H1 (cell line): Measurements from ENCODE around the gene HSDL2. TPM values are rescaled to one million over a fixed set of nuclear protein-coding genes. Genes with fewer than 3 reads are reported as not detected.

Source experiments
- CTCF ChIA-PET: fragments of 300-600 bp; sonication (Branson Sonifier 250); formaldehyde crosslinking; loops from one replicate; lab custom pipeline; 2021; ENCODE audit not compliant: partially characterized antibody; lab: Charles Lee
- POLR2A ChIA-PET: fragments of 300-600 bp; sonication (Branson Sonifier 250); formaldehyde crosslinking; loops from one replicate; lab custom pipeline; 2021; ENCODE audit warnings: inconsistent platforms; ENCODE audit not compliant: partially characterized antibody; lab: Charles Lee
- DNase-seq, 2 experiments: peaks; one replicate each; pipeline versions ENCODE4 v3.0.0 to v3.0.0-alpha.2; 2010 to 2022; ENCODE audit warnings: low spot score in 2 of 2, low read depth in 1 of 2, mixed read lengths in 1 of 2
- FAIRE-seq: peaks from 2 replicates; lab custom pipeline; 2011; peaks lifted over from hg19 to GRCh38; lab: Jason Lieb, UNC
- H2AFZ ChIP-seq: 2 replicates; pipeline ENCODE4 v1.8.1; 2012; ENCODE audit warnings: low read length, inconsistent platforms
- H2AK5ac ChIP-seq: 2 replicates; pipeline ENCODE4 v1.6.1; 2013; ENCODE audit warnings: low read depth, low read length
- H2BK120ac ChIP-seq: replicated peaks from 2 replicates; pipeline ENCODE3; 2013; ENCODE audit warnings: low read depth, low read length, inconsistent platforms
- H2BK12ac ChIP-seq: 2 replicates; pipeline ENCODE4 v1.6.1; 2013; ENCODE audit warnings: low read depth, low read length
- H2BK15ac ChIP-seq: 2 replicates; pipeline ENCODE4 v1.6.1; 2013; ENCODE audit warnings: low read length
- H2BK20ac ChIP-seq: 2 replicates; pipeline ENCODE4 v1.6.1; 2013; ENCODE audit warnings: low read length
- H2BK5ac ChIP-seq: 2 replicates; pipeline ENCODE4 v1.6.1; 2013; ENCODE audit warnings: low read depth, low read length
- H3K14ac ChIP-seq: 2 replicates; pipeline ENCODE4 v1.6.1; 2013; ENCODE audit warnings: inconsistent platforms; ENCODE audit not compliant: insufficient read length
- H3K18ac ChIP-seq: 2 replicates; pipeline ENCODE4 v1.6.1; 2013; ENCODE audit warnings: low read length; ENCODE audit errors: extremely low read depth
- H3K23ac ChIP-seq: 2 replicates; pipeline ENCODE4 v1.6.1; 2013; ENCODE audit warnings: inconsistent platforms; ENCODE audit not compliant: insufficient read length
- H3K23me2 ChIP-seq: 2 replicates; pipeline ENCODE4 v1.6.1; 2013; ENCODE audit warnings: low read depth, low read length
- H3K27ac ChIP-seq: 2 replicates; pipeline ENCODE4 v1.6.1; 2011; ENCODE audit warnings: low read depth, low read length, inconsistent platforms
- H3K27me3 ChIP-seq, 4 experiments: replicated peaks in 1 of 4; 1 replicate in 1 of 4; 2 replicates in 3 of 4; pipeline versions ENCODE4 v1.6.1 to v1.8.1; 2011 to 2013; ENCODE audit warnings: low read length in 3 of 4, mild to moderate bottlenecking in 3 of 4, inconsistent platforms in 2 of 4, mixed read lengths in 2 of 4, moderate library complexity in 1 of 4; ENCODE audit not compliant: control insufficient read depth in 3 of 4, insufficient read depth in 3 of 4; ENCODE audit errors: extremely low read depth in 1 of 4
- H3K36me3 ChIP-seq, 4 experiments: 2 replicates each; pipeline versions ENCODE4 v1.6.1 to v1.8.1; 2011 to 2013; ENCODE audit warnings: mild to moderate bottlenecking in 4 of 4, low read length in 3 of 4, moderate library complexity in 2 of 4, control low read depth in 1 of 4, inconsistent platforms in 1 of 4; ENCODE audit not compliant: insufficient read depth in 4 of 4, control insufficient read depth in 2 of 4
- H3K4ac ChIP-seq: replicated peaks from 2 replicates; pipeline ENCODE3; 2013; ENCODE audit warnings: low read length, low read depth, mixed read lengths, inconsistent platforms; ENCODE audit not compliant: insufficient read length
- H3K4me1 ChIP-seq, 4 experiments: replicated peaks in 1 of 4; 1 replicate in 1 of 4; 2 replicates in 3 of 4; pipeline versions ENCODE4 v1.6.1 to v1.8.1; 2011 to 2013; ENCODE audit warnings: low read length in 3 of 4, inconsistent platforms in 2 of 4, mixed read lengths in 1 of 4; ENCODE audit not compliant: insufficient read depth in 4 of 4, control insufficient read depth in 3 of 4
- H3K4me2 ChIP-seq, 2 experiments: 2 replicates each; pipeline versions ENCODE4 v1.6.1 to v1.8.1; 2011 to 2013; ENCODE audit warnings: low read depth in 2 of 2, low read length in 2 of 2, control low read depth in 1 of 2, inconsistent platforms in 1 of 2, mild to moderate bottlenecking in 1 of 2; ENCODE audit not compliant: insufficient read depth in 1 of 2
- H3K4me3 ChIP-seq, 4 experiments: fragments of 200-600, 300-600 bp in 1 of 4; sonication (generic), shearing (Covaris generic), sonication (Bioruptor Twin) in 1 of 4; 2 replicates each; pipeline versions ENCODE4 v1.5.1 to v1.8.1; 2011 to 2016; ENCODE audit warnings: low read length in 4 of 4, low read depth in 3 of 4, control low read depth in 2 of 4, inconsistent platforms in 2 of 4, mild to moderate bottlenecking in 2 of 4, mixed read lengths in 1 of 4, moderate library complexity in 1 of 4; ENCODE audit not compliant: insufficient read depth in 2 of 4; ENCODE audit errors: extremely low read depth in 1 of 4
- H3K56ac ChIP-seq: replicated peaks from 2 replicates; pipeline ENCODE3; 2013; ENCODE audit warnings: low read depth, mild to moderate bottlenecking, mixed read lengths, low read length, inconsistent platforms; ENCODE audit not compliant: insufficient read length
- H3K79me1 ChIP-seq: 2 replicates; pipeline ENCODE4 v1.6.1; 2013; ENCODE audit warnings: low read depth, low read length, control low read depth
- H3K79me2 ChIP-seq, 2 experiments: 2 replicates each; pipeline versions ENCODE4 v1.6.1 to v1.8.1; 2012 to 2013; ENCODE audit warnings: low read length in 2 of 2, mild to moderate bottlenecking in 2 of 2, inconsistent platforms in 1 of 2; ENCODE audit not compliant: insufficient read depth in 2 of 2, control insufficient read depth in 1 of 2
- H3K9ac ChIP-seq, 4 experiments: replicated peaks in 1 of 4; 1 replicate in 1 of 4; 2 replicates in 3 of 4; pipeline versions ENCODE4 v1.6.1 to v1.8.1; 2011 to 2013; ENCODE audit warnings: low read depth in 3 of 4, low read length in 3 of 4, control low read depth in 2 of 4, mild to moderate bottlenecking in 2 of 4, moderate library complexity in 2 of 4, inconsistent platforms in 1 of 4; ENCODE audit errors: extremely low read depth in 1 of 4
- H3K9me3 ChIP-seq, 2 experiments: 2 replicates each; pipeline versions ENCODE4 v1.6.1 to v1.8.1; 2012 to 2013; ENCODE audit warnings: mild to moderate bottlenecking in 2 of 2, moderate library complexity in 2 of 2, control low read depth in 1 of 2, inconsistent platforms in 1 of 2, low read depth in 1 of 2, low read length in 1 of 2, mixed read lengths in 1 of 2; ENCODE audit not compliant: insufficient read depth in 2 of 2
- H4K20me1 ChIP-seq, 2 experiments: replicated peaks in 1 of 2; 2 replicates each; pipeline versions ENCODE3 to v1.8.1; 2011 to 2013; ENCODE audit warnings: inconsistent platforms in 2 of 2, low read length in 2 of 2, mild to moderate bottlenecking in 1 of 2; ENCODE audit not compliant: insufficient read depth in 2 of 2, control insufficient read depth in 1 of 2
- H4K5ac ChIP-seq: 2 replicates; pipeline ENCODE4 v1.6.1; 2013; ENCODE audit warnings: low read length, low read depth, mixed read lengths, inconsistent platforms; ENCODE audit not compliant: insufficient read length
- H4K8ac ChIP-seq: 2 replicates; pipeline ENCODE4 v1.8.0; 2013; ENCODE audit warnings: mild to moderate bottlenecking, moderate library complexity, low read length, inconsistent platforms; ENCODE audit not compliant: insufficient read depth; ENCODE audit errors: extremely low read depth
- H4K91ac ChIP-seq: replicated peaks from 2 replicates; pipeline ENCODE3; 2013; ENCODE audit warnings: low read length, mixed read lengths, inconsistent platforms; ENCODE audit not compliant: insufficient read length
- HDAC2 ChIP-seq, 2 experiments: fragments of 300-600 bp in 1 of 2; sonication (generic) in 1 of 2; IDR thresholded peaks; 2 replicates each; pipeline ENCODE4 v1.6.1; 2011 to 2012; ENCODE audit warnings: low read depth in 2 of 2, low read length in 2 of 2, mild to moderate bottlenecking in 2 of 2, moderate library complexity in 2 of 2, borderline replicate concordance in 1 of 2, inconsistent platforms in 1 of 2
- KDM5A ChIP-seq: fragments of 200-600 bp; IDR thresholded peaks from 2 replicates; pipeline ENCODE4 v1.7.1; 2012; ENCODE audit warnings: mild to moderate bottlenecking, low read length, inconsistent platforms, mixed read lengths
- RAD21 ChIP-seq, 2 experiments: IDR thresholded peaks in 1 of 2; conservative IDR thresholded peaks in 1 of 2; 2 replicates each; pipeline ENCODE4 v1.6.1; 2011; ENCODE audit warnings: low read depth in 2 of 2, low read length in 2 of 2, improper control_type of control experiment in 1 of 2, inconsistent platforms in 1 of 2, mild to moderate bottlenecking in 1 of 2, moderate library complexity in 1 of 2
- WGBS, 2 experiments: shearing (Covaris generic) in 1 of 2; methylation state at CpG; one replicate each; pipeline versions ENCODE4 v1.1.6 to v1.1.7; 2013 to 2015; ENCODE audit warnings: low lambda C conversion rate in 2 of 2, mixed read lengths in 2 of 2, inconsistent platforms in 1 of 2, low coverage in 1 of 2, missing lambda C conversion rate in 1 of 2; ENCODE audit not compliant: insufficient replicate concordance in 2 of 2, insufficient coverage in 1 of 2, insufficient read length in 1 of 2; ENCODE audit errors: extremely low coverage in 1 of 2, missing lambda C conversion rate in 1 of 2; 5-methylcytosine and 5-hydroxymethylcytosine counted together
- polyA plus RNA-seq, 7 experiments: library from polyadenylated mRNA; depleted of rRNA in 3 of 7; stranded (reverse) in 5 of 7; unstranded in 2 of 7; fragments of >200 nt in 5 of 7; fragments of 200-250 nt in 2 of 7; gene quantifications; 1 replicate in 5 of 7; 2 replicates in 1 of 7; 4 replicates in 1 of 7; pipeline versions ENCODE4 v1.2.1 to v1.2.3, GENCODE V29; 2011 to 2013; ENCODE audit warnings: missing spikeins in 2 of 7, mixed read lengths in 2 of 7
- total RNA-seq: library from RNA; stranded (reverse); fragmentation: NEBNext Ultra II Directional; extraction: Animal tissue kit (Norgen Biotek cat#: 25700); gene quantifications from 2 replicates; pipeline ENCODE4 v1.2.1, GENCODE V29; 2021

The HSDL2 gene
- total and polyA plus RNA-seq, 2 of the 8 experiments (the other 6 are each of a cell fraction or from before 2014, with no cell fraction given), result 6.6 to 15.4 TPM

GRCh38 chr9:112378328-112379176 lies 1.4 kb upstream of the HSDL2 start:
- no peaks in the 10 kb centered on the region; the same call in 1 of the 2 replicates for H3K79me1 ChIP-seq
- H3K36me3 ChIP-seq, result no peaks in the 10 kb centered on the region
- DNase-seq, result peak in 1 of 2 experiments; percentile 10
- H4K91ac ChIP-seq, result no peak overlapping the region
- H2AFZ ChIP-seq, result 0 out of 2 replicates have a peak overlapping the region, but pooled peaks have one; percentile 14
- FAIRE-seq, result no peak
- TF ChIP-seq KDM5A (no peak), HDAC2 (IDR thresholded peaks at IDR 0.05; ENCODE audit: borderline replicate concordance in 1 of 2, low read depth in 2 of 2, low read length in 2 of 2) (no peak), RAD21 (IDR thresholded peaks at IDR 0.05 in 1 of 2, conservative IDR thresholded peaks at IDR 0.05 in 1 of 2; ENCODE audit: low read depth in 2 of 2, low read length in 2 of 2) (no peak)
- H3K27ac ChIP-seq, result no peak overlapping the region
- H3K23ac ChIP-seq, result no peak overlapping the region
- H3K4me1 ChIP-seq, result no peaks in the 10 kb centered on the region; a peak in 3 of 7 replicates
- no peak overlapping the region for H2BK5ac ChIP-seq
- H3K56ac ChIP-seq, result no peak overlapping the region
- no peak overlapping the region for H2AK5ac ChIP-seq
- H3K9ac ChIP-seq, result peak overlapping the region in 3 of 4 experiments; percentile 55 to 88 (median 86); a peak in 4 of 7 replicates
- no peaks in the 10 kb centered on the region for H3K27me3 ChIP-seq
- peaks cover 5% of the 10 kb centered on the region for H3K23me2 ChIP-seq
- H2BK20ac ChIP-seq, result no peak overlapping the region
- no peak overlapping the region for H3K14ac ChIP-seq
- H3K9me3 ChIP-seq, result no peaks in the 10 kb centered on the region
- 45% methylated on average over 27 of the region's 27 CpGs; no CpG with 5 or more reads in 1 of the 2 experiments for WGBS, 2 experiments
- H3K4me2 ChIP-seq, result peak overlapping the region; percentile 81
- H4K8ac ChIP-seq, result no peak overlapping the region
- H2BK15ac ChIP-seq, result no peak overlapping the region
- no peak overlapping the region for H2BK12ac ChIP-seq
- CTCF ChIA-PET, result interaction anchor here (0.8 to 3.0 kb wide), 8 partner anchors 18 to 337 kb away, joined by 3 to 22 read pairs (median 4); partner anchors contain the start of gene KIAA1958
- no peak overlapping the region for H3K4ac ChIP-seq
- H3K79me2 ChIP-seq, result peaks cover 0 to 9% of the 10 kb centered on the region in 2 experiments; a peak in 2 of 4 replicates
- no peak overlapping the region for H2BK120ac ChIP-seq
- no peaks in the 10 kb centered on the region for H4K20me1 ChIP-seq
- peak overlapping the region; percentile 56 to 93 (median 82) for H3K4me3 ChIP-seq
- POLR2A ChIA-PET, result interaction anchor here (0.6 to 2.6 kb wide), 6 partner anchors 12 to 340 kb away, joined by 3 to 15 read pairs (median 4); partner anchors contain the start of gene INIP
- no peak overlapping the region for H3K18ac ChIP-seq
- no peak overlapping the region for H4K5ac ChIP-seq
